ENCODE data around the gene MOCS1. TPM values are rescaled to one million over a fixed set of nuclear protein-coding genes. Genes with fewer than 3 reads are reported as not detected.
A peak's percentile ranks its signal among the peaks of the same experiment; 100 is the strongest.

Gene MOCS1
- total and polyA plus RNA-seq, 2 experiments from 2014 or later, result 17.2 to 28.1 TPM

- Histone ChIP-seq H3K4me3 (peak overlapping the region; percentile 94), H3F3A (replicated peaks; ENCODE audit: low read depth) (0 out of 2 replicates have a peak, but pooled peaks cover 2% of the 10 kb centered on the region), H3K79me2 (replicated peaks; ENCODE audit: insufficient read depth) (0 out of 2 replicates have a peak, but pooled peaks cover 5% of the 10 kb centered on the region), H3K27ac (ENCODE audit: low read depth) (no peak overlapping the region), H4K20me1 (replicated peaks; ENCODE audit: insufficient read depth) (no peaks in the 10 kb centered on the region), H3K4me1 (ENCODE audit: insufficient read depth) (peaks cover 32% of the 10 kb centered on the region), H3K9me2 (ENCODE audit: insufficient read depth) (peaks cover 7% of the 10 kb centered on the region; the same call in 1 of the 2 replicates), H3K4me2 (peak overlapping the region; percentile 92), H3K27me3 (ENCODE audit: insufficient read depth) (no peaks in the 10 kb centered on the region), H3K36me3 (ENCODE audit: insufficient read depth) (no peaks in the 10 kb centered on the region), H2AFZ (0 out of 2 replicates have a peak overlapping the region, but pooled peaks have one; percentile 81)
- H3K36me3 Mint-ChIP-seq (ENCODE audit: low read depth), result peaks cover 11% of the 10 kb centered on the region
- no peak overlapping the region for H3K27ac Mint-ChIP-seq
- no peak for ATAC-seq
- no peaks in the 10 kb centered on the region; the same call in 2 of the 3 replicates for H3K9me3 Mint-ChIP-seq
- TF ChIP-seq EZH2 (IDR thresholded peaks at IDR 0.05; ENCODE audit: low read depth, unreplicated experiment) (no peak), REST (IDR thresholded peaks at IDR 0.05; ENCODE audit: unreplicated experiment) (no peak)
- peak overlapping the region; percentile 86 for H3K4me3 Mint-ChIP-seq
- peak; percentile 5 for DNase-seq (ENCODE audit: low spot score)
- peaks cover 41% of the 10 kb centered on the region for H3K4me1 Mint-ChIP-seq
- H3K27me3 Mint-ChIP-seq (ENCODE audit: insufficient read depth, low read depth, poor library complexity), result peaks cover 4% of the 10 kb centered on the region
Observed at GRCh38 chr6:39933669-39934130, 562 bp downstream of the MOCS1 start.

DNA sequence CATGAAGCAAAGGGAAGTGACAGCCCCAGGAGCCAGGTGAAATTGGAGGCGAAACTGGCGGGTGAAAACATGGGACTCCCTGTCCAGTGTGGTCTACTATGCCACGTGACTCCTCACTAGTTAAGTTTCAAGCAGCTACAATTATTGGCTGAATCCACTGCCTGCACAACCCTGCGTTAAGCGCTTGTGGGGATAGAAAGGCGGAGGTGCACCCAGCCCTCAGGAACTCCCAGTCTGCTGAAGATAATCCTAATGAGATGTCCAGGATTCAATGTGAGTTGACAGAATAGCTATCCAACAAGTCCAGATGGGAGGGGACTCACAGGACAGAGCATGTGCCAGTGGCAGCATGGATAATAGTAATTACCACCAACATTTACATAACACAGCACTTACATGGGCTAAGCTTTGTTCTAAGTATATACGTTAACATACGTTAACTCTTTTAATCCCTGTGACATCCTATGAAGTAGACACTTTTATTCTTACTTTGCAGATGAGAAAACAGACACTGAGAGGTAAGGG is 1.8 kb downstream of the MOCS1 start:
- no peak overlapping the region for H3K4me3 Mint-ChIP-seq
- no peaks in the 10 kb centered on the region for H3F3A ChIP-seq (replicated peaks; ENCODE audit: low read depth)
- no peak overlapping the region for H3K27ac ChIP-seq (ENCODE audit: low read depth)
- DNase-seq (ENCODE audit: low spot score) (no peak), ATAC-seq (no peak)
- peak overlapping the region; percentile 92 for H3K4me2 ChIP-seq
- H4K20me1 ChIP-seq (replicated peaks; ENCODE audit: insufficient read depth), result no peaks in the 10 kb centered on the region
- peaks cover 7% of the 10 kb centered on the region; the same call in 1 of the 2 replicates for H3K9me2 ChIP-seq (ENCODE audit: insufficient read depth)
- H3K4me1 Mint-ChIP-seq, result peaks cover 31% of the 10 kb centered on the region
- H3K27me3 Mint-ChIP-seq (ENCODE audit: insufficient read depth, low read depth, poor library complexity), result peaks cover 8% of the 10 kb centered on the region
- 0 out of 2 replicates have a peak overlapping the region, but pooled peaks have one; percentile 94 for H3K4me3 ChIP-seq
- no peak overlapping the region for H2AFZ ChIP-seq
- H3K27ac Mint-ChIP-seq, result no peak overlapping the region
- no peaks in the 10 kb centered on the region for H3K27me3 ChIP-seq (ENCODE audit: insufficient read depth)
- H3K79me2 ChIP-seq (replicated peaks; ENCODE audit: insufficient read depth), result 0 out of 2 replicates have a peak, but pooled peaks cover 5% of the 10 kb centered on the region
- peaks cover 23% of the 10 kb centered on the region for H3K4me1 ChIP-seq (ENCODE audit: insufficient read depth)
- no peaks in the 10 kb centered on the region for H3K36me3 ChIP-seq (ENCODE audit: insufficient read depth)
- peaks cover 5% of the 10 kb centered on the region for H3K9me3 Mint-ChIP-seq
- H3K36me3 Mint-ChIP-seq (ENCODE audit: low read depth), result peaks cover 22% of the 10 kb centered on the region
- TF ChIP-seq JUNB (IDR thresholded peaks at IDR 0.05; ENCODE audit: unreplicated experiment) (no peak), EZH2 (IDR thresholded peaks at IDR 0.05; ENCODE audit: low read depth, unreplicated experiment) (no peak), NANOG (IDR thresholded peaks at IDR 0.05; ENCODE audit: borderline replicate concordance) (no peak), CTCF (conservative IDR thresholded peaks at IDR 0.05; ENCODE audit: low read depth in 2 of 2) (no peak), STAT1 (IDR thresholded peaks at IDR 0.05; ENCODE audit: unreplicated experiment) (no peak)
- TF ChIP-seq, protein P1, sequence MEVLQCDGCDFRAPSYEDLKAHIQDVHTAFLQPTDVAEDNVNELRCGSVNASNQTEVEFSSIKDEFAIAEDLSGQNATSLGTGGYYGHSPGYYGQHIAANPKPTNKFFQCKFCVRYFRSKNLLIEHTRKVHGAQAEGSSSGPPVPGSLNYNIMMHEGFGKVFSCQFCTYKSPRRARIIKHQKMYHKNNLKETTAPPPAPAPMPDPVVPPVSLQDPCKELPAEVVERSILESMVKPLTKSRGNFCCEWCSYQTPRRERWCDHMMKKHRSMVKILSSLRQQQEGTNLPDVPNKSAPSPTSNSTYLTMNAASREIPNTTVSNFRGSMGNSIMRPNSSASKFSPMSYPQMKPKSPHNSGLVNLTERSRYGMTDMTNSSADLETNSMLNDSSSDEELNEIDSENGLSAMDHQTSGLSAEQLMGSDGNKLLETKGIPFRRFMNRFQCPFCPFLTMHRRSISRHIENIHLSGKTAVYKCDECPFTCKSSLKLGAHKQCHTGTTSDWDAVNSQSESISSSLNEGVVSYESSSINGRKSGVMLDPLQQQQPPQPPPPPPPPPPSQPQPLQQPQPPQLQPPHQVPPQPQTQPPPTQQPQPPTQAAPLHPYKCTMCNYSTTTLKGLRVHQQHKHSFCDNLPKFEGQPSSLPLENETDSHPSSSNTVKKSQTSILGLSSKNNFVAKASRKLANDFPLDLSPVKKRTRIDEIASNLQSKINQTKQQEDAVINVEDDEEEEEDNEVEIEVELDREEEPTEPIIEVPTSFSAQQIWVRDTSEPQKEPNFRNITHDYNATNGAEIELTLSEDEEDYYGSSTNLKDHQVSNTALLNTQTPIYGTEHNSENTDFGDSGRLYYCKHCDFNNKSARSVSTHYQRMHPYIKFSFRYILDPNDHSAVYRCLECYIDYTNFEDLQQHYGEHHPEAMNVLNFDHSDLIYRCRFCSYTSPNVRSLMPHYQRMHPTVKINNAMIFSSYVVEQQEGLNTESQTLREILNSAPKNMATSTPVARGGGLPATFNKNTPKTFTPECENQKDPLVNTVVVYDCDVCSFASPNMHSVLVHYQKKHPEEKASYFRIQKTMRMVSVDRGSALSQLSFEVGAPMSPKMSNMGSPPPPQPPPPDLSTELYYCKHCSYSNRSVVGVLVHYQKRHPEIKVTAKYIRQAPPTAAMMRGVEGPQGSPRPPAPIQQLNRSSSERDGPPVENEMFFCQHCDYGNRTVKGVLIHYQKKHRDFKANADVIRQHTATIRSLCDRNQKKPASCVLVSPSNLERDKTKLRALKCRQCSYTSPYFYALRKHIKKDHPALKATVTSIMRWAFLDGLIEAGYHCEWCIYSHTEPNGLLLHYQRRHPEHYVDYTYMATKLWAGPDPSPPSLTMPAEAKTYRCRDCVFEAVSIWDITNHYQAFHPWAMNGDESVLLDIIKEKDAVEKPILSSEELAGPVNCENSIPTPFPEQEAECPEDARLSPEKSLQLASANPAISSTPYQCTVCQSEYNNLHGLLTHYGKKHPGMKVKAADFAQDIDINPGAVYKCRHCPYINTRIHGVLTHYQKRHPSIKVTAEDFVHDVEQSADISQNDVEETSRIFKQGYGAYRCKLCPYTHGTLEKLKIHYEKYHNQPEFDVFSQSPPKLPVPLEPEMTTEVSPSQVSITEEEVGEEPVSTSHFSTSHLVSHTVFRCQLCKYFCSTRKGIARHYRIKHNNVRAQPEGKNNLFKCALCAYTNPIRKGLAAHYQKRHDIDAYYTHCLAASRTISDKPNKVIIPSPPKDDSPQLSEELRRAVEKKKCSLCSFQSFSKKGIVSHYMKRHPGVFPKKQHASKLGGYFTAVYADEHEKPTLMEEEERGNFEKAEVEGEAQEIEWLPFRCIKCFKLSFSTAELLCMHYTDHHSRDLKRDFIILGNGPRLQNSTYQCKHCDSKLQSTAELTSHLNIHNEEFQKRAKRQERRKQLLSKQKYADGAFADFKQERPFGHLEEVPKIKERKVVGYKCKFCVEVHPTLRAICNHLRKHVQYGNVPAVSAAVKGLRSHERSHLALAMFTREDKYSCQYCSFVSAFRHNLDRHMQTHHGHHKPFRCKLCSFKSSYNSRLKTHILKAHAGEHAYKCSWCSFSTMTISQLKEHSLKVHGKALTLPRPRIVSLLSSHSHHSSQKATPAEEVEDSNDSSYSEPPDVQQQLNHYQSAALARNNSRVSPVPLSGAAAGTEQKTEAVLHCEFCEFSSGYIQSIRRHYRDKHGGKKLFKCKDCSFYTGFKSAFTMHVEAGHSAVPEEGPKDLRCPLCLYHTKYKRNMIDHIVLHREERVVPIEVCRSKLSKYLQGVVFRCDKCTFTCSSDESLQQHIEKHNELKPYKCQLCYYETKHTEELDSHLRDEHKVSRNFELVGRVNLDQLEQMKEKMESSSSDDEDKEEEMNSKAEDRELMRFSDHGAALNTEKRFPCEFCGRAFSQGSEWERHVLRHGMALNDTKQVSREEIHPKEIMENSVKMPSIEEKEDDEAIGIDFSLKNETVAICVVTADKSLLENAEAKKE (CRISPR knock-in tag; IDR thresholded peaks at IDR 0.05), result no peak
